ENCODE data around the gene FRAT2.

- TF ChIP-seq POLR2A (IDR thresholded peaks at IDR 0.05) = no peak
- TF ChIP-seq CTCF (IDR thresholded peaks at IDR 0.05) = no peak
- TF ChIP-seq EP300 (IDR thresholded peaks at IDR 0.05) = no peak
- TF ChIP-seq POLR2AphosphoS5 (IDR thresholded peaks at IDR 0.05) = no peak
Measured at GRCh38 chr10:97347317-97347716, 12.8 kb upstream of the FRAT2 start.
